Stimulated activated CD4-positive, alpha-beta T cell treated with anti-CD3 and anti-CD28 coated beads, Interleukin-4, amount 100 ng/mL, for 4 hours (primary cell): ENCODE measurements around the gene APBA1.

Source experiments
- DNase-seq, 2 experiments: peaks; one replicate each; pipeline ENCODE4 v3.0.0-alpha.2; 2020

The APBA1 gene

DNA sequence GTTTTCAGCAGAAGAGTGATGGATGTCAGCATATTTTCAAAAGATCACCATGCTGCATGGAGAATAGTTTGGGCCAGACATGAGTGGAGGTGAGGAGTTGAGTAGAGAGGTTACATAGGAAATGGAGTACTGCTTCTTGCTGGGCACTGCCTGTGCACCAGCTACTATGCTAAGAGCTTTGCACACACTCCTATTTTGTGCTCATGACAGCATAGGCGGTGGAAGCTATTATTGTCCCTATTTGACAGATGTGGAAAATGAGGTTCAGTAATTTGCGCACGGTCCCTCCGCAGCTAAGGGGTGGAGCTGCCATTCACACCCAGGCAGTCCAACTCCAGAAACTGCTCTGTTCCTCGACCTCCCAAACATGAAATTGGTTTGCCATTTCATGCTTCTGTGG lies 279.3 kb downstream of the APBA1 start:
- DNase-seq, result no peak

DNA sequence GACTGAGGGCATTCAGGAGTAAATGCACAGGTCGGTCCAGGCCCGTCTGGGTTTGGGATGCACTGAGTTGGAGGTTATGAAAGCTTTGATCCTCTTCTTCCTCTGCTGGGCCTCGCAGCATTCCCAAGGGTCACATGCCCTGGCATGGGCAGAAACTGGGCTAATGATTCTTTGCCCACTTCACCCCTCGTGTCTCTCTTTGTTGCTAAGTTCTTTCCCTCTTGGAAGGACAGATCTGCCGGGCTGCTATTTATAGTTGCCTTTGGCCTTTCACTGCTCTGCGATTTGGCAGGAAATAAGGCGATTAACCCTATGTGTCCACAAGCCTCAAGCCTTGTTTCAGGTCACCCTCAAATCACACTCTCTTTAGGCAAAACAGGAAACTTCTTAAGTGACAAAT lies 280.2 kb downstream of the APBA1 start:
- DNase-seq, result no peak

DNA sequence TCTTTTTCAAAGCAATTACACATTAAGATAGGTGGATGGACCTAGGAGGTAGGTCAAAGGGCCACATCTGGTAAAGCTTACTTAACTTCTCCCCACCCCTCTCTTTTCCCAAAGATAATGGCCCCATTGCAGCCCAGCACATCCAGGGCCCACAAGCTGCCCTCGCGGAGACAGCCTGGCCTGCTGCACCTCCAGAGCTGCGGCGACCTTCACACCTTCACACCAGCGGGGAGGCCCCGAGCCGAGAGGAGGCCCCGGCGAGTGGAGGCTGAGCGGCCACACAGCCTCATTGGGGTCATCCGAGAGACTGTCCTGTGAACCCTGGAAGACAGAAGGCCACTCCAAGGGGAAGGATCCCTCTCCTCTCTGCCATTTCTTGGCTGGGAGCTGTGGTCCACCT lies 280.7 kb downstream of the APBA1 start:
- no peak for DNase-seq

DNA sequence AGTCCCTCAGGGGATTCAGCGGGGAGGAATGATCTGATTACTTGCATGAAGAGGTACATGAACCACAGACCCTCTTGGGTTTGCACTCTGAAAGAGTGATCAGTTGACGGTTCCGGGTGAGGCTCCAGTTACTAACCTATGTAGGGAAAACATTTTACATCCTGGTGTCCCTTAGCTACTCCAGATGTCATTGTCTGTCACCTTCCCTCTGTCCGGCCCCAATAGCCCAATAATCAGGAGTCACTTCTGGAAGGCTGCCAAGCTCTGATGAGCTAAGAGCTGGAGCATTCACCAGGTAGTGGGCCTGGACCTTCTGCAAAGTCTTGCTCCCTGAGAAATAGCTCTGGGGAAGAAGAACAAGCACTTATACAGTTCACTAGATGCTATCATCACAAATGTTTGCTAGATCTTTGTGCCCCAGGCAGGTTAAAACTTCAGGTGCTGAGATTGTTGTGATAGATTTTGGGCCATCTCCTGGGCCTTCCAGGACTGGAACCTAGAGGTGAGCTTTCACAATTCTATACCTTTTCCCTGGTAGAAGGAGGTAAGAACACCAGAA lies 282.7 kb downstream of the APBA1 start:
- no peak for DNase-seq

DNA sequence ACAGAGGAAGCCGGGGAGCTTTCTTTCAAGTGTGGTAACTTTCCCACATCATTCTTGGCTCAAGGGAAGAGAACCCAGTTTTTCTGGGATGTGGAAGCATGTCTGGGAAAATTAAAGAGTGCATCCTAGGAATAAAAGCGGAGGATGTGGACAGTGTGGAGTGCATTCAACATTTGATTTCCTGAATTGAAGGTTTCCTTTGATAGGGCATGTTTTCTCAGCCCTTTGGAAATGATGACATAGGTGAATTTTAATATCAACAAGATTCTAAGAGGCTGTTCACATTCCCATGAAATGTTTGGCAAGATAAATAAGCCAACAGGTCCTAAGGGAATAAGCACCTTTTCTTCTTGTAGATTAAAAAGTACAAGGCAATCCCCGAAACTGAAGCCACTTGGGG lies 283.6 kb downstream of the APBA1 start:
- DNase-seq, result no peak

DNA sequence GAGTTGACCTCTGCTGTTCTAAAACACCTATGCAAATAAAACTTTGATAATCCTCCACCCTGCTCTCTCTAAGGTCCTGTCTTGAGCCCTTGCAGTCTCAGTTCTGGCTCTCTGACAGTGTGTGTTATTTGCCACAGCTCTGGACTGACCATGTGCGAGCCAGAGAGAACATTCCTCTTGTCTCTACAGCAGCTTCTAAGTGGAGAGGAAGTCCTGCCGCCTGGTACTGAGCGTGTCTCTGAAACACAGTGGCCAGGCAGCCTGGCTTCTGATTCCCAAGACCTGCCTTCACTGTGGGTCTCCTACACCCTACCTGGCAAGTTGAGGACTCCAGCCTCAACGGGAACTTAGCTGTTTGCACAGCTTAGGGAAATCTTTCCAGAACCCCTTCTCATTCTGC lies 285.5 kb downstream of the APBA1 start:
- DNase-seq, result no peak

DNA sequence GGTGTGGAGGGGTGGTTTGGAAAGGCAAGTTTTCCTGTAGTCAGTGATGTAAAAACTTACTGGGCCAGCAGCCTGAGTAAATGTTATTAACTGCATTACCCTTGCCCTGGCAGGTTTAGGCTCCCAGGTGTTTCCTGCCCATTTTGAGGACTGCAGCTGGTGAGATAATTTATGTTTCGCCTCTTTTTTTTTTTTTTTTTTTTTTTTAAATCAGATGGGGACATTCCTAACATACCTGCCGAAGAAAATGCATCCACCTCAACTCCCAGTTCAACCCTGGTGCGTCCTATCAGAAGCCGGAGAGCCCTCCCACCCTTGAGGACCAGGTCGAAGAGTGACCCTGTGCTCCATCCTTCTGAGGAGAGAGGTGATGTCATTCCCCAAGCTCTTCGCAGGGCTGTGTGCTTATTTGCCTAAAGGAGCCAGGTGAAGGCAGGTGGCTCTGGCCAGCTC lies 286.6 kb downstream of the APBA1 start:
- no peak for DNase-seq

DNA sequence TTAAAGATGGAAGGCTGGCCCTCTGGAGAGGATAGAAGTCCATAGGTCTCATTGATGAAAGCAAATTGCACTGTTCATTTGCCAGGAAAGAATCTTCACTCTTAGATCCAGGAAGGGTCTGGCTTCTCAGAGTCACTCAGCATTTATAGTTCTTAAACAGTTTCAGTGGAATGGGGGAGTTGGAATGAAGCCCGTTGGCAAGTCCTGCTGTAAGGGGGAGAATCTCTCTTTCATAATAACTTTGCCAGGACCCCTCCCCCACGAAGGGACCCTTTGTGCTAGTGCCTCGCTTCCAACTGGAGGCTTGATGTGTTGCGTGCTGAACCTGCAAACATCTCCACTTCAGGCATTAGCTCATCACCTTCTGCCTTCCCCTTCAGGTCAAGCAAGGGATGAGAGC lies 290.0 kb downstream of the APBA1 start:
- DNase-seq, result no peak

GRCh38 chr9:69380811-69381210 lies 291.4 kb downstream of the APBA1 start:
- DNase-seq, result no peak

DNA sequence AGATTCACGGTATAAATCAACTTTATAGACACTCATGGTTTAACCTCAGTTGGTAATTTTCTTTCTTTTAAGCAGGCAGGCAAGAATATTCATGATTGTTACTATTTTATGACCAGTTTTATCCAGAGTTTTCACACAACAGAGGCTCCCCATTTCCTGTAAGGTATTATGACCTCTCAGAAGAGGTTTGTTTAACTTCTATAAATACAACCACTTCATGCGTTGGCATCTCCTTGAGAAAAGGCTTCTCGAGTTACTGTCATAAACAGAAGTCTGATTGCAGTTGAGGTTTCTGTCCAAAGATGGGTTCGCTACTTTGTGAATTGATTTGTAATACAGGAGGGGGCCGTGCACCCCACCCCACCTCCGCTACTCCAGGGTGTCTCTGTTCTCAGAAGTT lies 291.9 kb downstream of the APBA1 start:
- DNase-seq, result no peak

DNA sequence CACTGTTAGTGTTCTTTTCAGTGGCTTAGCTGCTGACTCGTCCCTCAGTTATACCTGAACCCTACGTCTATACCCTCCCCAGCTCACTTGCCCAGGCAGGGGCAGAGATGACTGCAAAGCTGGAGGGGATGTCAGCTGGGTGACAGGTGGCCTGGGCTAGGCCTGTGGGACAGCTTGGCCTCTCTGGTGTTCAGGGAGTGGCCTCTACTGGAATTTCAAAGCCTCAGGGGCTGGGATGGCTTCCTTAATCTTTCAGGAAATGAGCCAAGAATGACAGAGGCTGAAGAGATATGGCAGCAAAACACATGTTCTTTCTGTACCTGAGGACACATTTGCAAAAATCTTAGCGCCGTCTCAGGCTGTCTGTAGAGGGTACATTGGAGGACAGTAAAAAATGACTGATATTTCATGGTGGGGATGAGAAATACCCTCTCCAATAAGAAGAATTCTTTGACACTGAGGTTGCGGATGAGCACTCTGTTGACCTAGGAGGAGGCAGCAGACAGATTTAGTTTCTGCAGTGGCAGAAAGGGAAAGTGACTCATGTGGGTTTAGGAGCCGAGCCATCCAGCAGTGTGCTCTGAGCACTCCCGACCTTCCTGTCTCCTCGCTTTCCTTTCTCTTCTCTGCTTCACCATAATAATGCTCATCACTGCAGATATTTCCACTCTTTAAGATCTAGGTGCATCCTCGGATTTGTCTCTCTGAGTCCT lies 292.7 kb downstream of the APBA1 start:
- no peak for DNase-seq

DNA sequence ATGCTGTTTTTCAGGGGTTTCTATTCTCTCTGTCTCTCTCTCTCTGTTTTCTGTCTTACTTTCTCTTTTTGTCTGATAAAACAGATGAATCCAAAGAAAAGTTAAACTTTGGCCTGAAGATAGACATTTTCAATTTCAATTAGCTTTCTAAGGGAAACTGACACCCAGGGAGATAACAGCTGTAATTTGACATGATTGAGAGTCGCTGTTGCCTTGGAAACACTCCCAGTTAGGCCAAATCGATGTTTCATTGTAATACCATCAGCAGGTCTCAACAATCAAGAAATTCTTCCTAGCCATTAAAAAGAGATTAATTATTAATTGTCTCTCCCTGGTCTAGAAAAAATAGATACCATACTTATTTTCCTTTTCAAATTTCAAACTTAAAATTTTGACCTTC lies 294.2 kb downstream of the APBA1 start:
- DNase-seq, result no peak
